AML-193 (cell line): ENCODE data around the gene PALD1.
"Not testable (repeated sequence)": the region's sequence is repeated elsewhere in the genome, so short reads cannot be mapped to it uniquely, and the experiment has no call there.

Experiments
- DNase-seq, 2 experiments: peaks; one replicate each; lab custom pipeline; 2025; lab: John Stamatoyannopoulos, UW

PALD1 gene

DNA sequence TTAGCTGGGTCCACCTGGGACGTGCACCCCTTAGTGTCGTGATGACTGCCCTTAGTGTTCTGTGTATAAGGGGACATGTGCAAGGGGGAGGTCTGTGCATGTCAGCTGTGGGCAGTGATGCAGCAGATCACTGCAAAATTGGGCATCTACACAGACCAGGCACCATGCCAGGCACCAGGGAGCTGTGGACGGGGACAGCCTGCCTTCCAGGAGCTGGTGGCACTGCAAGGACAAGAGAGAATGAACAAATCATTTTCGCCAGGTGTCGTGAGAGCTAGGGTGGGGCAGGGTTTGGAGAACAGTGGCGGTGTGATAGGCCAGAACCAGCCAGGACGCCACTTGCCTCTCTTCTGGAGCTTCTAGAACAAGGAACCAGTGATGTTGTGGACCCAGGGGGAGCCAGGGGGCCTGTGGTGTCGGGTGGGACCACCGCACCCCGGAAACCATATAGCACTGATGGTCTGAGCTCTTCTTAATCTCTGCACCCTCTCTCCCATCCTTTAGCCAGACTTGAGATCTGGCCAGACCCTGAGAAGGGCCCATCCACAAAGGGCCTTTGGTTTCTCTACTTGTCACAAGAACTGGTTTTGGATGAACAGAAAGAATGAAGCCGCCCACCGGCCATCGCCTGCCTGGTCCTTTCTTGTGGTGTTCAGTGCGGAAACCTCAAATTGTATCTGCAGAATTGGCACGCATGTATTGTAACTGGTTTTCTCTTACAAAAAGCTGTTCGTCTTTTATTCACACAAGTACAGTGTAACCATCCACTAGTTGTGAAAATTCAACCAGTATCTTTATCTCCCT, 93.3 kb downstream of the PALD1 start:
- no peak for DNase-seq

DNA sequence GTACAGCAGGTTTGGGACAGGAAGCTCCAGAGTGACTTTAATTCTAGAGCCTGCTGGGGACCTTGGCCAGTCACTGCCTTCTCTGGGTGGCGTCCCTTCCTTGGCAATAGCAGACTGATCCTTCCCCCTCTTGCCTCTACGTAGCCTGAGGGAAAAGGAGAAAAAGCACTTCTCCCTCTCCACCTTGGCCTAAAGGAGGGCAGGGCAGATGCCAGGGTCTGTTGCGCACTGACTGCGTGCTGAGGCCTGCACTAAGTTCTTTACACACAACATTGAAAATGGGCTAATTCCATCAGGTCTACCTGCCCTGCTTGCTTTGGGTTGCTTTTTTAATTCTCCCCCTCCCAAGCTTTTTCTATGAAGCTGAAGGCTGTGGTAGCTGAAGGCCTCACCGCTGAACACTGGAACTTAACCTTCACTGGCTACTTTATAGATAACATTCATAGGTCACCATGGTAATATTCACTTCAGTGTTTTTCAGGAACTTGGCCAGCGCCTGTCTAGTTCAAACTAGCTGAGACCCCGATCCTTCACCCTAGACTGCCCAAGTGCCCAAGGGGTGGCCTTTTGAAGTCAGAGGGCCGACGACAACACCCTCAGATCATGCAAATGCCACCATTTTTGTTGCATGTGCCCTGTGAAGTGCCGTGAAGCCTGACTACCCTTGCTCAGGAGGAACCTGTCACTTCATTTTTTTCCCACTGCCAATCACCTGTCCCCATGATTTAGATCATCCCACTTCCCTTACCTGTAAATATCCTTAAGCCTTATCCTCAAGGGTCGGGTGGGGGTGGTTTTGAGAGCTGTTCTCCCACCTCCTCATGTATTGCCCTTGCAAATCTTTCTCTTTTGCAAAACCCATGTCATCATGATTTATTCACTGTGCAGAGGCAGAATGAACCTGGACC, 95.3 kb downstream of the PALD1 start:
- no peak for DNase-seq

GRCh38 chr10:70575486-70575873, 96.9 kb downstream of the PALD1 start:
- no peak for DNase-seq

DNA sequence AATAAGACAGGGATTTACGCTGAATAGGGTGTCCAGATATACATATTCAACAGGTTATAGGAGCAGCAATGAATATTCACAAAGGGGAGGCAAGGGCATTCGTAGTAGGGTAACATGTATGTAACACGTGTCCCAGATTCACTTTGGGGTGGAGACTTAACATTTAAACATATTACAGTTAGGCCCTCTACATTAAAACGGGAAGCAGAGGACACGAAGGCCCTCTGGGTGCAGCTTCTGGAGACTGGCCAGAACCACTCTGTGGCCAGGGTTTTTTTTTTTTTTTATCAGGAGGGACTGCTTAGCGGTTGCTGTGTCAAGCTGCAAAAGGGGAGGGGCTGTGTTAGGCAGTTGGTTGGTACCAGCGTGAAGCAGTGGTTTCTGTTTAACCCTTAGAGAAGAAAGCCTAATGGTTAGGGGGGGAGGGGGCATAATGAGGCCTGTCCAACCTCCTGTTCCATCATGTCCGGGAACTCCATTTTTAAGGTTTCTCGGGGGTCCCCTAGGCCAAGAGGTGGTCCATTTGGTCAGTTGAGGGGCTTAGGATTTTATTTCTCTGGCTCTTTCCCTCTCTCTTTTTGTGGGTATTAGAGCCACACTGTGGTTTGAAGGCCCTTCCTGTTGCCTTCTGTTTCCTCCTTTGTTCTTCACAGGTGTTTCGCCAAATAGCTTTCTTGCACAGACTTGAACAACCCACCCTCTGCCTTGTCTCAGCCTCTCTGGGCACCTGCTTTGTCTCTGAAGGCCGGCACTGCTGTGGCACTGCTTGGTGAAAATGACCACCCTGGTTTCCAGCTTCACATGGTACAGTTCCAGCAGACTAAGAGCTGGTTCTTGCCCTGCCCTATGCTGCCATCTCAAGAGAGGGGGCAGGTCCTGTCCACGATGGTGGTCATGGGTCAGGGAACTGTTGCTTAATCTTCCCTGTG, 97.6 kb downstream of the PALD1 start:
- peak; percentile 95 to 96 for DNase-seq

- DNase-seq, result no peak
Measured at GRCh38 chr10:70576803-70577517, 98.4 kb downstream of the PALD1 start.

GRCh38 chr10:70578371-70578947, 99.9 kb downstream of the PALD1 start:
- peak in 1 of 2 experiments; percentile 12 for DNase-seq

- DNase-seq, result no peak
Measured at GRCh38 chr10:70579234-70580002, 100.9 kb downstream of the PALD1 start.

DNA sequence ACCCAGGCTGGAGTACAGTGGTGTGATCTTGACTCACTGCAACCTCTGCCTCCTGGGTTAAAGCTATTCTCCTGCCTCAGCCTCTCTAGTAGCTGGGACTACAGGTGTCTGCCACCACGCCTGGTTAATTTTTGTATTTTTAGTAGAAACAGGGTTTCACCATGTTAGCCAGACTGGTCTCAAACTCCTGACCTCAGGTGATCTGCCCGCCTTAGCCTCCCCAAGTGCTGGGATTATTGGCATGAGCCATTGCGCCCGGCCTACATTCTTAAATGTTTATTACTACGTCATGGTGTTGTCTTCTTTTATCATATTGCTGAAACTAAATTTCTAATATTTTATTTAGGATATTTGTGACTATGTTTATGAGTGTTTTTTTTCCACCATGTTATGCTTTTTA, 102.6 kb downstream of the PALD1 start:
- DNase-seq, result not testable (repeated sequence)

- no peak for DNase-seq
Measured at GRCh38 chr10:70582793-70583668, 104.5 kb downstream of the PALD1 start.

DNA sequence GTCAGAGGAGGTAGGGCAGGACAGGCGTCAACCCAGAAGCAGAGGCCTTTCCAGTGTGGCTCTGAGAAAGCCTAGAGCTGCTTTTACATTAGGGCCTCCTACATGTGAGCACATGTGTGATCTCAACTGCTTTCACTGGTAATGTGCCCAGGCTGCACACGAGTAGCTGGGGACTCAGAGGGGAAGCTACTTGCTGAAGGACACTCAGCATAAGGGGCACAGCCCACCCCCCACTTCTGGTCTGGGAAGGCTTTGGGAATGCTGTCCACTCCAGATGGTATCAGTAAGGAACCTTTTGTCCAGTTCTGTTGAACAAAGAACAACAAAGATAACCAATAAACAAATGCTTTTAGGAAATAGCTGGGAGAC, 105.1 kb downstream of the PALD1 start:
- DNase-seq, result no peak

DNA sequence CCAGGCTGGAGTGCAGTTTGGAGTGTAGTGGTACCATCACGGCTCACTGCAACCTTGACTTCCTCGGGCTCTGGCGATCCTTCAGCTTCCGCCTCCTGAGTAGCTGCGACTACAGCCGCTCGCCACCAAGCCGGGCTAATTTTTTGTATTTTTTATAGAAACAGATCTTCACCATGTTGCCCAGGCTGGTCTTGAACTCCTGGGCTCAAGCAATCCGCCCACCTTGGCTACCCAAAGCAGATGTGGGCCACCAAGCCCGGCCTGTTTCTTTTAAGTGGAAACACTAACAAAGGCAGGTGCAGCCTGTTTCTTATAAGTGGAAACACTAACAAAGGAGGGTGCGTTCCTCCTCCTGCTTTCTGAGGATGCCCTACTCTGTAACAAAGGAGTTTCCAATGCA, 105.8 kb downstream of the PALD1 start:
- no peak for DNase-seq

DNA sequence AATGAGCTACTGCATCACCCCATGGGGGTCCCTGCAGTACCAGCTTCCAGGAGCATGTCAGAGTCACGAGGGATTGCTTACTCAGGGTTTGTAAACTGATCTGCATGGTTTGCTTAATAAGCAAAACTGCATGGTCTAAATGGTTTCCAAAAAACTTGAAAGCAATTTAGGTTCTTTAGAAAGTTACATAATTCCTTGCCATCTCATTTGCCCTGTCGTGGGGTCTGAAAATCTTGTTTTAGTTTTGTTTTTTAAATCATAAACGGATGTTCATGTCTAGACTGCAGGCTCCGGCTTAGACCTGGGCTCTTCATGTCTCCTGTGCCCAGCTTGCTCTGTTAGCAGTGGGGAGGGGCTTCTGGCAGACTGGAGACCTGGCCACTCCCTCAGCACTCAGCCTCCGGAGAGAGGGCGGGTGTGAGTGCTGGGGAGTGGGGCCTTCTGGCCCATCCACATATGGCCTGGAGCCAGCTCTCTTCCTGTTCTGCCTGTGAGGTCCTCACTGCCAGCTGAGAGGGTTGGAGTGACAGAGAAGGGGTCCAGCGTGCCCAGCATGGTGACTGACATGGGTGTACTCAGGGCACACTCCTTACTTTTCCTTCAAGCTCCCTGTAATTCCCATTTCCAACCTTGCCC, 106.5 kb downstream of the PALD1 start:
- DNase-seq, result no peak

- DNase-seq, result no peak
Measured at GRCh38 chr10:70585578-70586169, 107.1 kb downstream of the PALD1 start.

DNA sequence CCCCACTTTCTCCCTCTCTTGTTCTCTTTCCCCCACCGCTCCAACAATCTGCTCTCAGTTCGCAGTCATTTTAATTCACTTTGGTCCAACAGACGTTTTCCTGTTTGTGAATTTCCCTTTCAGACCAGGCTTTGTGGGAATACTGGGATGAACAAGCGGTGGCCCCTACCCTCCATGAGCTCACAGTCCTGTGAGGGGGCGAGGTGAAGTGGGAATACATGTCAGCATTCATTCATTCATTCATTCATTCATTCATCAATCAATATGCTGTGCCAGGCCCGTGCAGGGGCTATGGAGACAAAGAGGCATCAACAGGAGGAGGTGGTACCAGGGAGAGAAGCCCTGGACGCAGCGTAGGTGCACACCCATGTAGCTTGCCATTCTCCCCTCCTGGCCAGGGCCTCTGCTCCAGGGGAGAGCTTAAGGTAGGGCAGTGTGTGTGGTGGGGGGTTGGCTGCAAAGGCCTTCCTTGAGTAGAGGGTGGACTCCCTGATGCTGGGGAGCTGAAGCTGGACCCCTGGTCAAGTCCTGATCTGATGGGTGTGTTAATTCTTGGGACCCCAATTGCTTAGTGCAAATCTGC, 107.9 kb downstream of the PALD1 start:
- DNase-seq, result no peak

DNA sequence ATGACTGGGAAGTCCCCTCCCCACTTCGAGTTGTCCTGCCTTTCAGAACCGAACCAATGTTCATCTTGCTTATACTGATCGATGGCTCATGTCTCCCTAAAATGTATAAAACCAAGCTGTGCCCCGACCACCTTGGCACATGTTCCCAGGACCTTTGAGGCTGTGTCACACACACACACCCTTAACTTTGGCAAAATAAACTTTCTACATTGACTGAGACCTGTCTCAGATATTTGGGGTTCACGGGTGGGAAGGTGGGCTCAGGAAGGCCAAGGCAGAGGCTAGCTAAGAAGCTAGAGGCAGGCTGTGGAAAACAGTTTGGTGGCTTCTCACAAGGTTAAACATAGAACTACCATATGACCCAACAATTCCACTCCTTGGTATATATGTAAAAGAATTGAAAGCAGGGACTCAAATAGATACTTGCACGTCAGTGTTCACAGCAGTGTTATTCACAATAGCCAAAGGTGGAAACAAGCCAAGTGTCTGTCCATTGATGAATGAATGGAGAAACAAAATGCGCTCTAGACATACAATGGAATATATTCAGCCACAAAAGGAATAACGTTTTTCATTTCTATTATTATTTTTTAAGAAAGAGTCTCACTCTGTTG, 108.6 kb downstream of the PALD1 start:
- no peak for DNase-seq

DNA sequence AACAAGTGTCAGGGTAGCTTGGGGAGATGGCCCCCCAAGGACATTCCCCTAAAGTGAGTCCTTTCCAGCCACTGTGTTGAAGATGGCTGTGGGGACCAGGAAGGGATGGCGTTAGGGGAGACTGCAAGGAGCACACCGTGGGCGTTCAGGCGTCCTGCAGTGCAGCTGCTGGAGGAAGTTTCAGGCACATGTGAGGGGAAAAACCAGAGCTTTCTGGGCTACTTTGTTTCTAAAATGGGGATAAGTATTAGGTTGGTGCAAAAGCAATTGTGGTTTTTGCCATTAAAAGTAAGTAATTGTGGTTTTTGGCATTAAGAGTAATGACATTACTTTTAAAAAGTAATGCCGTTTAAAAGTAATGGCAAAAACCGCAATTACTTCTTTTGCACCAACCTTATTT, 109.7 kb downstream of the PALD1 start:
- no peak for DNase-seq

GRCh38 chr10:70588859-70589570, 110.4 kb downstream of the PALD1 start:
- DNase-seq, result no peak
